HT-29 (cell line): ENCODE data around the gene RAD54L. TPM values are rescaled to one million over a fixed set of nuclear protein-coding genes. Genes with fewer than 3 reads are reported as not detected.
"Not testable (repeated sequence)": the region's sequence is repeated elsewhere in the genome, so short reads cannot be mapped to it uniquely, and the experiment has no call there.

Experiments used
- DNase-seq: peaks from one replicate; pipeline ENCODE4 v3.0.0-alpha.2; 2015; ENCODE audit warnings: low spot score
- total RNA-seq: library from RNA; depleted of rRNA; stranded (reverse); fragments of >200 nt; shearing (Covaris generic); gene quantifications from 2 replicates; pipeline ENCODE4 v1.2.3, GENCODE V29; 2014; rRNA removed

The RAD54L gene
- total RNA-seq, 1 experiment from 2014 or later = 32.5 TPM

DNA sequence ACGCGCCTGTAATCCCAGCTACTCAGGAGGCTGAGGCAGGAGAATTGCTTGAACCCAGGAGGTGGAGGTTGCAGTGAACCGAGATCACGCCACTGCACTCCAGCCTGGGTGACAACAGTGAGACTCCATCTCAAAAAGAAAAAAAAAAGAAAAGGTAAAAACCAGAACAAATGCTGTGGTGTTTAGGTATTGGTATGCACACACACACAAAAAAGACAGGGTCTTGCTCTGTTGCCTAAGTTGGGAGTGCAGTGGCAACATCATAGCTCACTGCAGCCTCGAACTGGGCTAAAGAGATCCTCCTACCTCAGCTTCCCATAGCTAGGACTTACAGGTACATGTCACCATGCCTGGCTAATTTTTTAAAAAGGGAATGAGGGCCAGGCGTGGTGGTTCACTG is 71.7 kb downstream of the RAD54L start:
- not testable (repeated sequence) for DNase-seq

DNA sequence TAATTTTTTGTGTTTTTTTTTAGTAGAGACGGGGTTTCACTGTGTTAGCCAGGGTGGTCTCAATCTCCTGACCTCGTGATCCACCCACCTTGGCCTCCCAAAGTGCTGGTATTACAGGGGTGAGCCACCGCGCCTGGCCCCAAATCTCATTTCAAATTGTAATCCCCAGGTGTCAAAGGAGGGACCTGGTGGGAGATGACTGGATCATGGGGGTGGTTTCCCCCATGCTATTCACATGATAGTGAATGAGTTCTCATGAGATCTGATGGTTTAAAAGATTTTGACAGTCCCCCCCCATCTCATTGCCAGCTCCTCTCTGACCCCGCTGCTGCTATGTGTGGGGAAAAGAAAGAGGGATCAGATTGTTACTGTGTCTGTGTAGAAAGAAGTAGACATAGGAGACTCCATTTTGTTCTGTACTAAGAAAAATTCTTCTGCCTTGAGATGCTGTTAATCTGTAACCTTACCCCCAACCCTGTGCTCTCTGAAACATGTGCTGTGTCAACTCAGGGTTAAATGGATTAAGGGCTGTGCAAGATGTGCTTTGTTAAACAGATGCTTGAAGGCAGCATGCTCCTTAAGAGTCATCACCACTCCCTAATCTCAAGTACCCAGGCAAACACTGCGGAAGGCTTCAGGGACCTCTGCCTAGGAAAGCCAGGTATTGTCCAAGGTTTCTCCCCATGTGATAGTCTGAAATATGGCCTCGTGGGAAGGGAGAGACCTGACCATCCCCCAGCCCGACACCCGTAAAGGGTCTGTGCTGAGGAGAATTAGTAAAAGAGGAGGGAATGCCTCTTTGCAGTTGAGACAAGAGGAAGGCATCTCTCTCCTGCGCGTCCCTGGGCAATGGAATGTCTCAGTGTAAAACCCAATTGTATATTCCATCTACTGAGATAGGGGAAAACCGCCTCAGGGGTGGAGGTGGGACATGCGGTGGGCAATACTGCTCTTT is 72.7 kb downstream of the RAD54L start:
- not testable (repeated sequence) for DNase-seq

DNA sequence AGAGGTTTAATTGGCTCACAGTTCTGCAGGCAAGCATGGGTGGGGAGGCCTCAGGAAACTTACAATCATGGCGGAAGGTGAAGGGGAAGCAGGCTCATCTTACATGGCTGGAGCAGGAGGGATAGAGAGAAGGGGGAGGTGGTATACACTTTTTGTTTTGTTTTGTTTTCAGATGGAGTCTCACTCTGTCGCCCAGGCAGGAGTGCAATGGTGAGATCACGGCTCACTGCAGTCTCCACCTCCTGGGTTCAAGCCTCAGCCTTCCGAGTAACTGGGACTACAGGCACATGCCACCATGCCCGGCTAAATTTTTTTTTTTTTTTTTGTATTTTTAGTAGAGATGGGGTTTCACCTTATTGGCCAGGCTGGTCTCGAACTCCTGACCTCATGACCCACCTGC is 74.6 kb downstream of the RAD54L start:
- not testable (repeated sequence) for DNase-seq

DNA sequence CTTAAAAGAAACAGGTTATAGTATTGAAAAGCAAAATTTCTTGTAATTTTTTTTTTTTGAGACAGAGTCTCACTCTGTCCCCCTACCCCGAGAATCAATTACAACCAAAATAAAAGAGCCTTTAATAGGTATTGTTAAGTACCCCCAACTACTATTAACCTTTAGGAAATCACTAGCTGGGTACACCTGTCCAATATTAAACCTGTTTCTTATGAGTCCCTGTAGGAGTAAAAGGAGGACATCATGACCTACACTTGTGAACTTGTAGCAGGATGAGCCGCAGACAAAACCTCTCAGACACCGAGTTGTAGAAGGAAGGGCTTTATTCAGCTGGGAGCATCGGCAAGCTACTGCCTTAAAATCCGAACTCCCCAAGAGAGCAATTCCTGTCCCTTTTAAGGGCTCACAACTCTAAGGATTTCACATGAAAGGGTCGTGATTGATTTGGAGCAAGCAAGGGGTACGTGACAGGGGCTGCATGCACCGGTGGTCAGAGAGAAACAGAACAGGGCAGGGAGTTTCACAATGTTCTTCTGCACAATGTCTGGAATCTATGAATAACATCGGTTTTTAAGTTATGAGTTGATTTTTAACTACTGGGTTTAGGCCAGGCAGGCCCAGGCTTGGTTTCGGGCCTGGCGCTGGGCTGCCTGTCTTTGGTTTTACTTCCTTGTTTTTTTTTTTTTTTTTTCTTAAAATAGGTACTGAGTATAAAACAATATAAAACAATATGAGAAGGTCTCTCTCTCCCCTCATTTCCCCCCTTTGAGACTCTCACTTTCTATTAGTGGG is 77.9 kb downstream of the RAD54L start:
- DNase-seq = not testable (repeated sequence)

Other genes with a start within 250 kb of the RAD54L start
- gene PIK3R3, start 115.1 kb upstream of the RAD54L start, total RNA-seq = 7.7 and 8.4 TPM in 2 replicates
- gene TSPAN1, start 72.7 kb upstream of the RAD54L start, total RNA-seq = 162 and 165 TPM in 2 replicates
- gene P3R3URF, start 71.3 kb upstream of the RAD54L start, total RNA-seq = not detected in 2 replicates
- 53.5 TPM in 2 replicates for gene POMGNT1, start 49.3 kb upstream of the RAD54L start, total RNA-seq
- not detected in 2 replicates for gene LURAP1, start 44.4 kb upstream of the RAD54L start, total RNA-seq
- gene LRRC41, start 55.9 kb downstream of the RAD54L start, total RNA-seq = 31.1 and 32.3 TPM in 2 replicates
- gene UQCRH, start 55.9 kb downstream of the RAD54L start, total RNA-seq = 412 and 429 TPM in 2 replicates
- 6.8 and 24.8 TPM in 2 replicates for gene NSUN4, start 93.0 kb downstream of the RAD54L start, total RNA-seq
- gene FAAH, start 146.6 kb downstream of the RAD54L start, total RNA-seq = 53.2 and 62.9 TPM in 2 replicates
- gene DMBX1, start 242.1 kb downstream of the RAD54L start, total RNA-seq = 3.0 and 3.1 TPM in 2 replicates